DND-41 (cell line): ENCODE results near the gene RALGAPA2.

Experiments used
- ATAC-seq: fragments of 200-7000 bp; cut with Tn5 transposase; 3 replicates; pipeline ENCODE4 v1.9.1; 2021; ENCODE audit warnings: low read depth; ENCODE audit not compliant: insufficient read depth
- DNase-seq: peaks from one replicate; pipeline ENCODE4 v3.0.0-alpha.2; 2020
- H2AFZ ChIP-seq: 2 replicates; pipeline ENCODE4 v1.6.0; 2012; ENCODE audit warnings: low read depth, low read length
- H3K27ac ChIP-seq: 2 replicates; pipeline ENCODE4 v1.5.1; 2012; ENCODE audit warnings: low read length, inconsistent platforms
- H3K27me3 ChIP-seq: fragments of 200-600 bp; sonication (generic); 2 replicates; pipeline ENCODE4 v1.6.0; 2012; ENCODE audit warnings: low read length, mild to moderate bottlenecking, inconsistent platforms; ENCODE audit not compliant: insufficient read depth, poor library complexity
- H3K36me3 ChIP-seq: 2 replicates; pipeline ENCODE4 v1.5.1; 2012; ENCODE audit warnings: low read length, inconsistent platforms; ENCODE audit not compliant: insufficient read depth
- H3K4me1 ChIP-seq: 2 replicates; pipeline ENCODE4 v1.5.1; 2012; ENCODE audit warnings: mild to moderate bottlenecking, low read length; ENCODE audit not compliant: insufficient read depth
- H3K4me2 ChIP-seq: 2 replicates; pipeline ENCODE4 v1.6.0; 2012; ENCODE audit warnings: mild to moderate bottlenecking, moderate library complexity, low read length, inconsistent platforms; ENCODE audit not compliant: insufficient read depth
- H3K4me3 ChIP-seq, 2 experiments: fragments of 200-600 bp in 1 of 2; shearing (Covaris generic) in 1 of 2; 2 replicates each; pipeline ENCODE4 v1.5.1; 2012 to 2016; ENCODE audit warnings: inconsistent platforms in 2 of 2, low read length in 2 of 2, mild to moderate bottlenecking in 2 of 2, low read depth in 1 of 2, moderate library complexity in 1 of 2
- H3K79me2 ChIP-seq: 2 replicates; pipeline ENCODE4 v1.6.0; 2012; ENCODE audit warnings: low read length, inconsistent platforms; ENCODE audit not compliant: insufficient read depth
- H3K9ac ChIP-seq: 2 replicates; pipeline ENCODE4 v1.6.0; 2012; ENCODE audit warnings: low read depth, mild to moderate bottlenecking, inconsistent platforms, low read length, moderate library complexity
- H3K9me3 ChIP-seq: 2 replicates; pipeline ENCODE4 v1.5.1; 2012; ENCODE audit warnings: low read length, moderate library complexity, mild to moderate bottlenecking, inconsistent platforms; ENCODE audit not compliant: insufficient read depth, severe bottlenecking
- H4K20me1 ChIP-seq: 2 replicates; pipeline ENCODE4 v1.6.0; 2012; ENCODE audit warnings: low read length; ENCODE audit not compliant: insufficient read depth
- EZH2 ChIP-seq: IDR thresholded peaks from 3 replicates; pipeline ENCODE4 v1.6.1; 2012; ENCODE audit warnings: borderline replicate concordance, low read depth, mild to moderate bottlenecking, moderate library complexity, low read length, inconsistent platforms; ENCODE audit not compliant: severe bottlenecking
- TF ChIP-seq, protein P1 (sequence below): IDR thresholded peaks from 2 replicates; pipeline ENCODE4 v1.5.1; 2012; ENCODE audit warnings: borderline replicate concordance, low read length, moderate library complexity, mild to moderate bottlenecking; ENCODE audit not compliant: poor library complexity, severe bottlenecking; ENCODE audit errors: extremely low read depth

RALGAPA2 gene

DNA sequence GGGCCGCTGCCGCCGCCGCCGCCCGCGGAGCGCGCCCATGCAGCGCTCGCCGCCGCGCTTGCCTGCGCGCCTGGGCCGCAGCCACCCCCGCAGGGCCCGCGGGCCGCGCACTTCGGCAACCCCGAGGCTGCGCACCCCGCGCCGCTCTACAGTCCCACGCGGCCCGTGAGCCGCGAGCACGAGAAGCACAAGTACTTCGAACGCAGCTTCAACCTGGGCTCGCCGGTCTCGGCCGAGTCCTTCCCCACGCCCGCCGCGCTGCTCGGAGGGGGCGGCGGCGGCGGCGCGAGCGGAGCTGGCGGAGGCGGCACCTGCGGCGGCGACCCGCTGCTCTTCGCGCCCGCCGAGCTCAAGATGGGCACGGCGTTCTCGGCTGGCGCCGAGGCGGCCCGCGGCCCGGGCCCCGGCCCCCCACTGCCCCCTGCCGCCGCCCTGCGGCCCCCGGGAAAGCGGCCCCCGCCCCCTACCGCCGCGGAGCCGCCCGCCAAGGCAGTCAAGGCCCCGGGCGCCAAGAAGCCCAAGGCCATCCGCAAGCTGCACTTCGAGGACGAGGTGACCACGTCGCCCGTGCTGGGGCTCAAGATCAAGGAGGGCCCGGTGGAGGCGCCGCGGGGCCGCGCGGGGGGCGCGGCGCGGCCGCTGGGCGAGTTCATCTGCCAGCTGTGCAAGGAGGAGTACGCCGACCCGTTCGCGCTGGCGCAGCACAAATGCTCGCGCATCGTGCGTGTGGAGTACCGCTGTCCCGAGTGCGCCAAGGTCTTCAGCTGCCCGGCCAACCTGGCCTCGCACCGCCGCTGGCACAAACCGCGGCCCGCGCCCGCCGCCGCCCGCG, 343.8 kb downstream of the RALGAPA2 start:
- H3K27me3 ChIP-seq: peaks cover 10% of the 10 kb centered on the region
- TF ChIP-seq EZH2: no peak
- TF ChIP-seq, protein P1, sequence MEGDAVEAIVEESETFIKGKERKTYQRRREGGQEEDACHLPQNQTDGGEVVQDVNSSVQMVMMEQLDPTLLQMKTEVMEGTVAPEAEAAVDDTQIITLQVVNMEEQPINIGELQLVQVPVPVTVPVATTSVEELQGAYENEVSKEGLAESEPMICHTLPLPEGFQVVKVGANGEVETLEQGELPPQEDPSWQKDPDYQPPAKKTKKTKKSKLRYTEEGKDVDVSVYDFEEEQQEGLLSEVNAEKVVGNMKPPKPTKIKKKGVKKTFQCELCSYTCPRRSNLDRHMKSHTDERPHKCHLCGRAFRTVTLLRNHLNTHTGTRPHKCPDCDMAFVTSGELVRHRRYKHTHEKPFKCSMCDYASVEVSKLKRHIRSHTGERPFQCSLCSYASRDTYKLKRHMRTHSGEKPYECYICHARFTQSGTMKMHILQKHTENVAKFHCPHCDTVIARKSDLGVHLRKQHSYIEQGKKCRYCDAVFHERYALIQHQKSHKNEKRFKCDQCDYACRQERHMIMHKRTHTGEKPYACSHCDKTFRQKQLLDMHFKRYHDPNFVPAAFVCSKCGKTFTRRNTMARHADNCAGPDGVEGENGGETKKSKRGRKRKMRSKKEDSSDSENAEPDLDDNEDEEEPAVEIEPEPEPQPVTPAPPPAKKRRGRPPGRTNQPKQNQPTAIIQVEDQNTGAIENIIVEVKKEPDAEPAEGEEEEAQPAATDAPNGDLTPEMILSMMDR: no peak
- H2AFZ ChIP-seq: no peak overlapping the region
- ATAC-seq: no peak
- no peaks in the 10 kb centered on the region for H3K4me1 ChIP-seq
- no peaks in the 10 kb centered on the region for H3K79me2 ChIP-seq
- no peak overlapping the region for H3K4me3 ChIP-seq
- no peaks in the 10 kb centered on the region for H3K36me3 ChIP-seq
- DNase-seq: no peak
- H3K9ac ChIP-seq: no peak overlapping the region
- peaks cover 3% of the 10 kb centered on the region for H3K9me3 ChIP-seq
- no peak overlapping the region for H3K4me2 ChIP-seq
- H4K20me1 ChIP-seq: no peaks in the 10 kb centered on the region
- H3K27ac ChIP-seq: no peak overlapping the region

DNA sequence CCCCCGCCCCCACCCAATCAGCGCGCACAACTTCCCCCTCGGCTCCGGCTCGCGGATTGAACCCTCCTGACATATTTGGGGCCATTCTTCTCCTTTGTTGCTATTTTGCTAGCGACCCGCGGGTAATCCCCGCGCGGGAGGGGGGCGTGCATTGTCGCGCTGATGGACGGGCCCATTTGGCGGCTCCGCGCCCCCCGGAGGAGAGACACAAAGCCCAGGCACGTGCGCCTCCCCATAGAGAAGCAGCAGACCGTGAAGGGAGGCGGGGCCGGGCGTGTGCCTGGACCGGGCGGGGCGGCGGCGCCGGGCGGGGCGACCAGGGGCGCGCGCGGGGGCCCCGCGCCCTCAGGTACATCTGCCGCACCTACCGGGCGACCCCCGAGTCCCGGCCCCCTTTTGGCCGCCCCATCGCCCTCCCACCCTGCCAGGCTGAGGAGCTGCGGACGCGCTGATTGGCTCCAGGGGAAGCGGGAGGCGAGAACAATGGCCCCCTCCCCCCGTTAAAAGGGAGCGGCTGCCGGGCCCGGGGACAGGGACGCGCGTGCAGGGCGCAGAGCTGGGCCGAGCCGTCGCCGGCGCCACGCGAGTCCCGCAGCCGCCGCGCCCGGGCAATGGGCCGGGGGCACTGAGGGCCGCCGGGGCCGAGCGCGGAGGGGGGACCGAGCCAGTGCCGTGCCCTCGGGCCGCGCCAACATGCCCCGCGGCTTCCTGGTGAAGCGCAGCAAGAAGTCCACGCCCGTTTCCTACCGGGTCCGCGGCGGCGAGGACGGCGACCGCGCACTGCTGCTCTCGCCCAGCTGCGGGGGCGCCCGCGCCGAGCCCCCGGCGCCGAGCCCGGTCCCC, 344.6 kb downstream of the RALGAPA2 start, which contains the start of gene INSM1:
INSM1 (plus strand) TSS at position 530 of the 843 bp plus-strand sequence; CDS start at position 694, 164 bp downstream.
- ATAC-seq: no peak
- Histone ChIP-seq H3K27me3 (peaks cover 10% of the 10 kb centered on the region), H3K4me1 (no peaks in the 10 kb centered on the region), H3K4me2 (no peak within 1 kb of the TSS), H3K79me2 (no peaks in the 10 kb centered on the region), H3K9ac (no peak within 1 kb of the TSS), H3K9me3 (peaks cover 3% of the 10 kb centered on the region), H4K20me1 (no peaks in the 10 kb centered on the region), H2AFZ (no peak within 1 kb of the TSS), H3K27ac (no peak within 1 kb of the TSS), H3K36me3 (no peaks in the 10 kb centered on the region), H3K4me3 (no peak within 1 kb of the TSS)
- DNase-seq: no peak
- no peak for TF ChIP-seq EZH2
- TF ChIP-seq, protein P1: no peak

DNA sequence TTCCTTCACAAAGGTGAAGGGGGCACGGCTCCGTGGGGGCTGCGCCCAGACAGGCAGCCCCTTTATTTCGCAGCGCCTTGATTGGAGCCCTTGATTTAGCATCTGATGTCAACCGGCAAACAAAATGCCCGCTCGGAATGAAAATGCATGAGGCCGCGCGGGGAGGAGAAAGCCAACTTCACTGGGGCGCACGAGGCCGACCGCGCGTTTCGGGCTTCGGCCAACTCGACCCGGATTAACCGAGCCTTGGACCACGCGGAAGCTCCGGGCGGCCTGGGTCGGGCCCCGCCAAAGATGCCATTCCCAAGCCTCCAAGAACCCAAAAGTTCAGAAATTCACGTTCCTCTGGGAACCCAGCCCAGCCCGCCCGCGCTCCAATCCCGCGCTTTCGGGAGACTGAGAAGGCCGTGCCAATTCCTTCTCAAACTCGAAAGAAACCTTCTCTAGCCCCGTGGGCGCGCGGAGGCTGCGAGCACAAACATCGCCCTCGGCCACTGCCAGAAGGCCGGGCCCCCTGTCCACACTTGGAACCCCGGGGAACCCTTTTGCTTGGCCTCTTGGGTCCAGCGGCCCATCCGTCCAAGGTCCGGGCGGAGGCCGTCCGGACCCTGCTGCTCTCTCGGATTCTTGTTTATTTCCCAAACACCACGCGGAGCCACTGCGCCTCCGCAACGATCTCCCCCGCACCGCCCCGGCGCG, 345.4 kb downstream of the RALGAPA2 start:
- Histone ChIP-seq H3K27ac (no peak overlapping the region), H3K4me2 (no peak overlapping the region), H3K9ac (no peak overlapping the region), H3K36me3 (no peaks in the 10 kb centered on the region), H3K79me2 (no peaks in the 10 kb centered on the region), H4K20me1 (no peaks in the 10 kb centered on the region), H3K4me1 (no peaks in the 10 kb centered on the region), H3K4me3 (no peak overlapping the region), H3K27me3 (peaks cover 13% of the 10 kb centered on the region), H2AFZ (no peak overlapping the region), H3K9me3 (peaks cover 3% of the 10 kb centered on the region)
- no peak for TF ChIP-seq EZH2
- TF ChIP-seq, protein P1: no peak
- ATAC-seq (no peak), DNase-seq (no peak)
